ENCODE measurements around the gene SIAH1. TPM values are rescaled to one million over a fixed set of nuclear protein-coding genes. Genes with fewer than 3 reads are reported as not detected.
"Not testable (repeated sequence)": the region's sequence is repeated elsewhere in the genome, so short reads cannot be mapped to it uniquely, and the experiment has no call there.

The SIAH1 gene
- total RNA-seq, 2 donors from 2014 or later, result 15.2 to 16.1 TPM

DNA sequence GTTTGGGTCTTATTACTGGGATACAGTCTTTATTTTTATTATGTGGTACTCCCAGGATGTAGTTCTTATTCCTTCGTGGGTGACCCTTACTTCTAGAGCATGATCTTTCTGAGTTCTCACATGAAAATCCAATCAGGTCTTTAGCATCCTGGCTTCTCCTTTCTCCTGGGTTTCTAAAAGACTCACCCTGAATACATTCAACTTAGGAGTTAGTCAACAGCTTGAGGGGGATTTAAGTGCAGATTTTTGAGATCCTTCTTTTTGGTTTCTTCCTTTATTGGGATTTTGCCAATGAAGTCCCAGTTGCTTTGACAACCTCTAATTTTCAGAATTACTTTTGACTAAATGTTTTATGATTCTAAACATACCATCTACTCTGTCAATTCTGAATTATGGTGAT, 68.2 kb downstream of the SIAH1 start:
- Histone ChIP-seq H3K4me3 (no peak overlapping the region), H3K27ac (peak overlapping the region in 1 of 4 donors; percentile 9), H3K4me1 (peaks cover 4% of the 10 kb centered on the region), H3K9me3 (peaks cover 0 to under 1% (median 0%) of the 10 kb centered on the region in 3 donors), H3K27me3 (no peaks in the 10 kb centered on the region), H3K36me3 (replicated peaks in 1 of 2; ENCODE audit: insufficient read depth in 1 of 2, low read depth in 2 of 2) (no peaks in the 10 kb centered on the region)
- 86 to 100% methylated on average over 1 of the region's 1 CpG for WGBS, 2 donors
- no peak for ATAC-seq
- no peak for DNase-seq
- no peak for TF ChIP-seq CTCF (IDR thresholded peaks at IDR 0.05)
- TF ChIP-seq POLR2A (IDR thresholded peaks at IDR 0.05), result no peak
- intact Hi-C loops (cut with DNase I), result no loop called here

DNA sequence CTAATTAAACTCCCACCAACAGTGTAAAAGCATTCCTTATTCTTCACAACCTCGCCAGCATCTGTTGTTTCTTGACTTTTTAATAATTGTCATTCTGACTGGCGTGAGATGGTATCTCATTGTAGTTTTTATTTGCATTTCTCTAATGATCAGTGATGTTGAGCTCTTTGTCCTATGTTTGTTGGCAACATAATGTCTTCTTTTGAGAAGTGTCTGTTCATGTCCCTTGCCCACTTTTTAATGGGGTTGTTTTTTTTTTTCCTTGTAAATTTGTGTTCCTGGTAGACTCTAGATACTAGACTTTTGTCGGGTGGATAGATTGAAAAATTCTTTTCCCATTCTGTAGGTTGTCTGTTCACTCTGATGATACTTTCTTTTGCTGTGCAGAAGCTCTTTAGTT, 71.3 kb downstream of the SIAH1 start:
- WGBS, 2 donors, result 95 to 97% methylated on average over 3 of the region's 3 CpGs
- H3K4me1 ChIP-seq; DNase-seq; ATAC-seq; intact Hi-C loops (cut with DNase I); H3K4me3 ChIP-seq; H3K36me3 ChIP-seq (replicated peaks in 1 of 2; ENCODE audit: insufficient read depth in 1 of 2, low read depth in 2 of 2); H3K27me3 ChIP-seq; H3K27ac ChIP-seq: not testable (repeated sequence)
- H3K9me3 ChIP-seq, result peaks cover 0 to 17% (median 0%) of the 10 kb centered on the region in 3 donors

GRCh38 chr16:48310908-48311641, 74.1 kb downstream of the SIAH1 start:
- H3K27me3 ChIP-seq, result no peaks in the 10 kb centered on the region
- DNase-seq, result no peak
- intact Hi-C loops (cut with DNase I), result no loop called here
- H3K4me3 ChIP-seq, result no peak overlapping the region
- 99% methylated on average over 4 of the region's 4 CpGs for WGBS, 2 donors
- TF ChIP-seq POLR2A (IDR thresholded peaks at IDR 0.05) (no peak), CTCF (IDR thresholded peaks at IDR 0.05) (no peak)
- no peak for ATAC-seq
- H3K27ac ChIP-seq, result no peak overlapping the region
- peaks cover 0 to 17% (median 0%) of the 10 kb centered on the region in 3 donors for H3K9me3 ChIP-seq
- peaks cover 4% of the 10 kb centered on the region for H3K4me1 ChIP-seq
- no peaks in the 10 kb centered on the region for H3K36me3 ChIP-seq (replicated peaks in 1 of 2; ENCODE audit: insufficient read depth in 1 of 2, low read depth in 2 of 2)

Small RNA genes within 50 kb of the gene (small RNA-seq; reads per million reads assigned to genes)
- gene RF00017, result not detected

Other genes starting within 250 kb of the SIAH1 start
- gene ABCC12, start 229.4 kb downstream of the SIAH1 start, total RNA-seq, result not detected
- gene LONP2, start 141.1 kb downstream of the SIAH1 start, total RNA-seq, result 10 to 100 TPM; 44.2 to 59.1 TPM
- under 1 TPM in 1 of 2 donors, not detected in 1; 0.52 TPM for gene ABCC11, start 137.9 kb downstream of the SIAH1 start, total RNA-seq
- gene N4BP1, start 224.8 kb upstream of the SIAH1 start, total RNA-seq, result 10 to 100 TPM; 15.8 to 21.1 TPM

Measured in body of pancreas (tissue), 4 donors.